Retinal pigment epithelial cell (primary cell): ENCODE measurements around the gene TFAP2E.
"Not testable (repeated sequence)": the region's sequence is repeated elsewhere in the genome, so short reads cannot be mapped to it uniquely, and the experiment has no call there.

Experiments
- DNase-seq: peaks from one replicate; pipeline ENCODE4 v3.0.0-alpha.2; 2010; ENCODE audit warnings: low read depth
- H3K4me3 ChIP-seq: 2 replicates; pipeline ENCODE4 v1.5.1; 2011; ENCODE audit warnings: mild to moderate bottlenecking, low read length, control low read depth, moderate library complexity
- TF ChIP-seq, protein P1 (sequence below): conservative IDR thresholded peaks from 2 replicates; pipeline ENCODE4 v1.5.1; 2011; ENCODE audit warnings: low read depth, low read length, control low read depth, inconsistent platforms

TFAP2E gene

DNA sequence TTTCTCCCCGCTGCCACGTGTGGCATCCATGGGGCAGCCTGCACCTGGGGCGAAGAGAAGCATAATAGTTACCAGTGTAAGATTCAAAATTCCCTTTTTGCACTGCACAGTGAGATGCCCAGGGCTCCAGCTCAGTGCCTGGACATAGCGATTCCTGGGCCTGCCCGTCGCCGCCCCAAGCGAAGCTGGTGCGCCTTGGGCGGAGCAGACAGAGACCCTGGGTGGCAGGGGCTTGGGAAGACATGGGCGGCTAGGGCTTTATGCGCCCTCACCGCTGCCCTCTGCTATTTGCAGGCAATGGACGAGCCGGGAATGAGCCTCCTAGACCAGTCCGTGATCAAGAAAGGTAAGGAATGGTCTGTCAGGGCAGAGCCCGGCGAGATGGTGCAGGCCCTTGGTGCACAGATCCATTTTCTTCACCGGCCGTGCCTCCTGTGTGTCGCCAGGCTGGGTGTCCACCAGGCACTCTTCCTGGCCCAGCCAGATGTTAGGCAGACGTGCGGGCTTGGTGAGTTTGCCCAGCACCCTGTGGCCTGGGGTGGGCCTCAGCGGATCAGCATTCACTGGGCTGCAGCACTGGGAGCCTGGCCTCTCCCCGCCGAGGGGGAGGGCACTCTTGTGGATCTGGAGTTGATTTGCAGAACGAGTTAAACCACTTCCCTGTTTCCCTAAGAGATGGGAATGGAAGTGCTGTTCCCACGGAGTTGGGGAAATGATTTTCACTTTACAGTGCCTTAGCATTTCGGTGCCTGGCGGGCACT, 1.7 kb downstream of the TFAP2E start:
- DNase-seq: no peak
- H3K4me3 ChIP-seq: no peak overlapping the region
- TF ChIP-seq, protein P1, sequence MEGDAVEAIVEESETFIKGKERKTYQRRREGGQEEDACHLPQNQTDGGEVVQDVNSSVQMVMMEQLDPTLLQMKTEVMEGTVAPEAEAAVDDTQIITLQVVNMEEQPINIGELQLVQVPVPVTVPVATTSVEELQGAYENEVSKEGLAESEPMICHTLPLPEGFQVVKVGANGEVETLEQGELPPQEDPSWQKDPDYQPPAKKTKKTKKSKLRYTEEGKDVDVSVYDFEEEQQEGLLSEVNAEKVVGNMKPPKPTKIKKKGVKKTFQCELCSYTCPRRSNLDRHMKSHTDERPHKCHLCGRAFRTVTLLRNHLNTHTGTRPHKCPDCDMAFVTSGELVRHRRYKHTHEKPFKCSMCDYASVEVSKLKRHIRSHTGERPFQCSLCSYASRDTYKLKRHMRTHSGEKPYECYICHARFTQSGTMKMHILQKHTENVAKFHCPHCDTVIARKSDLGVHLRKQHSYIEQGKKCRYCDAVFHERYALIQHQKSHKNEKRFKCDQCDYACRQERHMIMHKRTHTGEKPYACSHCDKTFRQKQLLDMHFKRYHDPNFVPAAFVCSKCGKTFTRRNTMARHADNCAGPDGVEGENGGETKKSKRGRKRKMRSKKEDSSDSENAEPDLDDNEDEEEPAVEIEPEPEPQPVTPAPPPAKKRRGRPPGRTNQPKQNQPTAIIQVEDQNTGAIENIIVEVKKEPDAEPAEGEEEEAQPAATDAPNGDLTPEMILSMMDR: no peak

DNA sequence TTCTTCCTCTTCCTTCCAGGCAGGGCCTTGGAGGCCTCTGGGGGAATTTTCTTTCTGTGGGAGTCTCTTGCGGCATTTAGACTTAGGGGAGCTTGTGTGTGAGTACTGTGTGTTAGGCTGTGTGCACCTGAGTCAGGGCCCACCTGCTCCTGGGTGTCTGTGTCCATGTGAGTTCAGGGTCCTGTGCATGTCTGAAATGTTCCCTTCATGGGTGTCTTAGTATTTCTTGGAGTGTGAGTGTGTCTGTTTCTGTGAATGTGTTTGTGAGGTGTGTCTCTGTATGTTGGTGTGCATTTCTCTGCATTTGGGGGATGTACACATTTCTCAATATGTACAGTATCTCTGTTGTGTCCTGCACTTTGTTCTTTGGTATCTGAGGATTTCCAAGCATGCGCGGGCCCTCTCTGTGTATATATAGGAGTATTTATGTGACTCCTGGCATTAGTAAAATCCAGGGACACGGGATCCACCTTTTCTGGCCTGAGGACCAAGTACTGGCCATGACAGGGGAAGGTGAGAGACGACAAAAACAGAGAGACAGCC, 2.4 kb downstream of the TFAP2E start:
- TF ChIP-seq, protein P1: no peak
- H3K4me3 ChIP-seq: no peak overlapping the region

DNA sequence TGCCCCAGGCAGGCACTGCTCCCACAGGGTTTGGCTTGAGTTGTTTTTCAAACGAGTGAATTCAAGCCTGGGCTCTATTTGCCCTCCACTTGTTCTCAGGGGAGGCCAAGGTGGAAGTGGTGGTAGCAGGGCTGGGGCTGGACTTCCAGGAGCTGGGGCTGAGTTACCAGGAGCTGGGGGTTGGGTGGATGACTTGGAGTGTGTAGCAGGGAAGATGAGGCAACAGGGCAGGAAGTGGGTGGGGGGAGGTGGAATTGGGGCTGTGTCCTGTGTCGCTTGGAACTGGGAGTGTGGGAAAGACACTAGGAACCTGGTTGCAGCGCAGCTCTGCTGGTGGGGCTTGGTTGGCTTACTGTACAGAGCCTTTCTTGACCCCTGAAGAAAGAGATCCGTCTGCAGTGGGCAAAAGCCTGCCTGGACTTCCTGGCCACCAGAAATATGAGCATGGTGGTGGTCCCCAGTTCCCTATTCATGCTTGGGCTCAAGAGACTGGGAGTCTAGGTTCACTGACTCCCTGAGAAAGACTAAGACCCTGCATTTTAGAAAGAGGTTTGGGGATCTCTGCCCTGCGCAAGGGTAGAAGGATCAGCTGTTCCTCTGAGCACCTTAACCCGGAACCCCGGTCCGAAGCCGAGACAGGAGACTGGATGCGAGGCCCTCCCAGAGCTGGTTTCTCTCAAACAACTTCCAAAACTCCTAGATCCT, 3.1 kb downstream of the TFAP2E start:
- H3K4me3 ChIP-seq: no peak overlapping the region
- TF ChIP-seq, protein P1: no peak
- DNase-seq: no peak

More for the DNA sequence above, 2.4 kb downstream of the TFAP2E start:
- DNase-seq: no peak

DNA sequence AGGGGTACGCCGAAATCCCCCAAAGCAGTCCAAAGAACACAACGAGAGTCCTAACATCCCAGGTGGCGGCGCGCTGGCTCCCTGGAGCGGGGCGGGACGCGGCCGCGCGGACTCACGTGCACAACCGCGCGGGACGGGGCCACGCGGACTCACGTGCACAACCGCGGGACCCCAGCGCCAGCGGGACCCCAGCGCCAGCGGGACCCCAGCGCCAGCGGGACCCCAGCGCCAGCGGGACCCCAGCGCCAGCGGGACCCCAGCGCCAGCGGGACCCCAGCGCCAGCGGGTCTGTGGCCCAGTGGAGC, 3.6 kb downstream of the TFAP2E start:
- not testable (repeated sequence) for H3K4me3 ChIP-seq, DNase-seq

DNA sequence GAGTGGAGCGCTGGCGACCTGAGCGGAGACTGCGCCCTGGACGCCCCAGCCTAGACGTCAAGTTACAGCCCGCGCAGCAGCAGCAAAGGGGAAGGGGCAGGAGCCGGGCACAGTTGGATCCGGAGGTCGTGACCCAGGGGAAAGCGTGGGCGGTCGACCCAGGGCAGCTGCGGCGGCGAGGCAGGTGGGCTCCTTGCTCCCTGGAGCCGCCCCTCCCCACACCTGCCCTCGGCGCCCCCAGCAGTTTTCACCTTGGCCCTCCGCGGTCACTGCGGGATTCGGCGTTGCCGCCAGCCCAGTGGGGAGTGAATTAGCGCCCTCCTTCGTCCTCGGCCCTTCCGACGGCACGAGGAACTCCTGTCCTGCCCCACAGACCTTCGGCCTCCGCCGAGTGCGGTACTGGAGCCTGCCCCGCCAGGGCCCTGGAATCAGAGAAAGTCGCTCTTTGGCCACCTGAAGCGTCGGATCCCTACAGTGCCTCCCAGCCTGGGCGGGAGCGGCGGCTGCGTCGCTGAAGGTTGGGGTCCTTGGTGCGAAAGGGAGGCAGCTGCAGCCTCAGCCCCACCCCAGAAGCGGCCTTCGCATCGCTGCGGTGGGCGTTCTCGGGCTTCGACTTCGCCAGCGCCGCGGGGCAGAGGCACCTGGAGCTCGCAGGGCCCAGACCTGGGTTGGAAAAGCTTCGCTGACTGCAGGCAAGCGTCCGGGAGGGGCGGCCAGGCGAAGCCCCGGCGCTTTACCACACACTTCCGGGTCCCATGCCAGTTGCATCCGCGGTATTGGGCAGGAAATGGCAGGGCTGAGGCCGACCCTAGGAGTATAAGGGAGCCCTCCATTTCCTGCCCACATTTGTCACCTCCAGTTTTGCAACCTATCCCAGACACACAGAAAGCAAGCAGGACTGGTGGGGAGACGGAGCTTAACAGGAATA, 4.2 kb downstream of the TFAP2E start:
- no peak for DNase-seq
- H3K4me3 ChIP-seq: peak overlapping the region; percentile 16
- TF ChIP-seq, protein P1: no peak

DNA sequence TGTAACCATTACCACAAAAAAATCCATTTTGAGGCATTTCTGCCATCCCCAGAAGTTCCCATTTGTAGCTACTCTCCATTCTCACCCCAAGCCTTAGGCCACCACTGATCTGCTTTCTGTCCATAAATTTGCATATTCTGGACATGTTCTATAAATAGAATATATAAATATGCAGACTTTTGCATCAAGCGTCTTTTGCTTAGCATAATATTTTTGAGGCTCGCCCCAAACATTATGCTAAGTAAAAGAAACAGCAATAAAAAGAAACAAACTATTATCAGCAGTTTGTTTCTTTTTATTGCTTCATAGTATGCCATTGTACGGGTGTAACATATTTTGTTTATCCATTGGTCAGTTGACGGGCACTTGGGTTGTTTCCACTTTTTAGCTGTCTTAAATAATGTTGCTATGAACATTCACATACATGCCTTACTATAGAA, 7.9 kb downstream of the TFAP2E start:
- no peak overlapping the region for H3K4me3 ChIP-seq
- no peak for DNase-seq
- TF ChIP-seq, protein P1: no peak

DNA sequence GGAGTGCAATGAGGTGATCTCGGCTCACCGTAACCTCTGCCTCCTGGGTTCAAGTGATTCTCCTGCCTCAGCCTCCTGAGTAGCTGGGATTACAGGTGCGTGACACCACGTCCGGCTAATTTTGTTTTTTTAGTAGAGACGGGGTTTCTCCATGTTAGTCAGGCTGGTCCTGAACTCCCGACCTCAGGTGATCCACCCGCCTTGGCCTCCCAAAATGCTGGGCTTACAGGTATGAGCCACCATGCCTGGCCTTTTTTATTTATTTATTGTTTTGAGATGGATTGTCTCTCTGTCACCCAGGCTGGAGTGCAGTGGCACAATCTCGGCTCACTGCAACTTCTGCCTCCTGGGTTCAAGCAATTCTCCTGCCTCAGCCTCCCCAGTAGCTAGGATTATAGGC, 8.5 kb downstream of the TFAP2E start:
- not testable (repeated sequence) for DNase-seq, H3K4me3 ChIP-seq
